ENCODE data around the gene CNBP. TPM values are rescaled to one million over a fixed set of nuclear protein-coding genes. Genes with fewer than 3 reads are reported as not detected.
"Not testable (repeated sequence)": the region's sequence is repeated elsewhere in the genome, so short reads cannot be mapped to it uniquely, and the experiment has no call there.

Gene CNBP
- total RNA-seq, 2 donors from 2014 or later = 282 to 299 TPM

DNA sequence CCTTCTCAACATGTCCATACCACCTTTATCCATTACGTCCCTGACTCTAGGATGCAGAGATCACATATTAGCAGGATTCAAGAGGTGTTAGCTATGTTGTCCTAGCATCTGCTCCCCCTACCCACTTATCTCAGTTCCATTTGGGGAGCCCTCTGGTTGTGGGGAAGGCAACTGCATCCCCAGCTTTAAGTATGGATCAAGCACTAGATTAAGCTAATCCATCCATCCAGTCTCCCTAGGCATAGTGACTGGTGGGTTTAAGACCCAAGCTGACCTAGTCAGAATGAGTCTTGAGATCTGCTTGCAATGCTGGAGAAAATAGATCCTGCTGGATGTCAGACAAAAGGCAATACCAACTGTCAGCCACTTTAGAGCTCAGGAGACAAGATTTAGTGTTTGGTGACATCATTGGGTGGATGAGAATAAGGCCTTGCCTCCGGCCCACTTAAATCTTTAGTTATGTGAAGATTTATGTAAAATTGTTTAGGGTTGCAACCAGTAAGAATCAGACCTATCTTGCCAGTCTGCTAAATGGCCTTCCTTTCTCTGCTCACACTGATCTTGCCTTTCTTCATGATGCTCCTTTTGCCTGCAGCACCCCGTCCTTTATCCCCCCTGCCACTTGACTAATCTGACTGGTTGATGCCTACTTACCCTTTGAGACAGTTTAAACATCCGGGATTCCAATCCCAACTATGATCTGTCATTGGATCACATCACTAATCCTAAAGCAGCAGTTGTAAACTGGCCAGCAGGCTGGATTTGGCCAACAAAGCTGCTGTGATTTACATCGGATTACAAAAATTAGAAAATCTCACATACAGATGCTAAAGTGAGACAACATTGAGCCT is 20.7 kb downstream of the CNBP start:
- peaks cover 17 to 18% of the 10 kb centered on the region in 2 donors for H3K36me3 Mint-ChIP-seq
- ATAC-seq (no peak), DNase-seq (ENCODE audit: low spot score in 2 of 2) (peak in 1 of 2 donors; percentile 19)
- no peaks in the 10 kb centered on the region for H3K9me3 Mint-ChIP-seq
- peak overlapping the region; percentile 96 to 100 for H3K27ac Mint-ChIP-seq

- Mint-ChIP-seq H3K36me3 (peaks cover 16 to 17% of the 10 kb centered on the region in 2 donors), H3K27ac (peak overlapping the region; percentile 96 to 100), H3K9me3 (no peaks in the 10 kb centered on the region)
- peak in 1 of 2 donors; percentile 22 for ATAC-seq
- DNase-seq (ENCODE audit: low spot score in 2 of 2) = peak; percentile 26 to 61
These were observed 21.8 kb downstream of the CNBP start for GRCh38 chr3:129161860-129162271.

DNA sequence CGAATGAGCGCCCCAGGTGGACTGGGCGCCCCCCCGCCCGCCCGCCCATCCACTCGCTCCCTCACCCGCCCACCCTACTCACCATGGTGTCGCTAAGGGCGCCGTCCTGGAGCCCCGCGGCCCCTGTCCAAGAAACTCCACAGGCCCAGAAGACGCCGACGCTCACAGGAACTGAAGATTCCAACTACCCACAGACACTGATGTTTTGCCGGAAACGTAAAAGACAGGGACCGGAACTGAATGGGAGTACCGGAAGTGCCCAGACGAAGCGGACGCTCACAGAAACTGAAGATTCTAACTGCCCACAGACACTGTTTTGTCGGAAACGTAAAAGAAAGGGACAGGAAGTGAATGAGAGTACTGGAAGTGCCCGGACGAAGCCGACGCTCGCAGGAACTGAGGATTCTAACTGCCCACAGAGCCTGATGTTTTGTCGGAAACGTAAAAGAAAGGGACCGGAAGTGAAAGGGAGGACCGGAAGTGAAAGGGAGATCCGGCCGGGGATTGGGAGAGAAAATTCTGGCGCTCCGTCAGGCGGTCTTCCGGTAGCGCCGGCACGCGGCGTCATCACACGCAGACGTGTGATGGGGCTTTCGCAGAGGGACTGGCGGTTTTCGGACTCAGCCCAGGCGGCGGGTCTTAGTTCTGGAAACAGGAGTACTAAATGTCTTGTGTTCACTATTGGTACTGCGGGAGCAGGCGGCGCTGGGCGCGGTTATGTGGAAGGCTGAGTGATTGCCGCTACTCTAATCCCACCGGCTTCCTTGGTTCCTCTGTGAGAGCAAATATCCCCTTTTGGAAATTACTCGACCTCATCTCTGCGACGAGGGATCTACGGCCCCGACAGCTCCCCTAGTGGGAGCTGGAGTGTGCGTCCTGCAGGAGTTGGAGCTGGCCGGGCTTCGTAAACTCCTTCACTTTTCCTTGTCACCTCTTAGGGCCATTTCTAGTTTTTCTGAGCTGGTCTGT is 22.5 kb downstream of the CNBP start, which contains the start of gene ISY1:
Gene ISY1, minus strand, starts transcription at position 173 of the 969 bp plus-strand sequence. Its CDS starts 88 bp downstream, at position 85.
- no peaks in the 10 kb centered on the region for H3K9me3 Mint-ChIP-seq

DNA sequence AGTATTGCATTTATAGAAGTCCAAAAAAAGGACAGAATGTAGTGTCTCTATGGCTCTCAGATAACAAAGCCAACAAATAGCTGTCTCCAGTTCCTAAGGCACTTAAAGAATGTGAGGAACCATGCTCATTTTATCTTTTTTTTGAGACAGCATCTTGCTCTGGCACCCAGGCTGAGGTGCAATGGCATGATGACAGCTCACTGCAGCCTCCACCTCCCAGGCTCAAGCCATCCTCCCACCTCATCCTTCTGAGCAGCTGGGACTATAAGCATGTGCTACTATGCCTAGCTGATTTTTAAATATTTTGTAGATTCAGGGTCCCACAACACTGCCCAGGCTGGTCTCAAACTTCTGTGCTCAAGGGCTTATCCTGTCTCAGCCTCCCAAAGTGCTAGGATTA is 38.9 kb downstream of the CNBP start:
- H3K36me3 Mint-ChIP-seq = peaks cover 5 to 7% of the 10 kb centered on the region in 2 donors
- H3K9me3 Mint-ChIP-seq = no peaks in the 10 kb centered on the region
- no peak for ATAC-seq

More for the DNA sequence above, 22.5 kb downstream of the CNBP start, which contains the start of gene ISY1:
- DNase-seq (ENCODE audit: low spot score in 2 of 2) = peak; percentile 80 to 91
- Mint-ChIP-seq H3K36me3 (peaks cover 11 to 17% of the 10 kb centered on the region in 2 donors), H3K27ac (peak within 1 kb of the TSS; percentile 96 to 100)
- ATAC-seq = peak; percentile 90 to 91

DNA sequence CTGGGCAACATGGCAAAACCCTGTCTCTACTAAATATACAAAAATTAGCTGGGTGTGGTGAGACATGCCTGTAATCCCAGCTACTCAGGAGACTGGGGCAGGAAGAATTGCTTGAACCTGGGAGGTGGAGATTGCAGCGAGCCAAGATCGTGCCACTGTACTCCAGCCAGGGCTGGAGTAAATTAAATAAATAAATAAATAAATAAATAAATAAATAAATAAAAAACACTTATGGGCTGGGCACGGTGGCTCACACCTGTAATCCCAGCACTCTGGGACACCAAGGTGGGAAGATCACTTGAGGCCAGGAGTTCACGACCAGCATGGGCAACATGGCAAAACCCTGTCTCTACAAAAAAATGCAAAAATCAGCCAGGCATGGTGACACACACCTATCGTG is 42.7 kb downstream of the CNBP start:
- H3K9me3 Mint-ChIP-seq; H3K36me3 Mint-ChIP-seq; ATAC-seq; DNase-seq (ENCODE audit: low spot score in 2 of 2); H3K27ac Mint-ChIP-seq: not testable (repeated sequence)

More for the DNA sequence above, 38.9 kb downstream of the CNBP start:
- no peak overlapping the region for H3K27ac Mint-ChIP-seq
- DNase-seq (ENCODE audit: low spot score in 2 of 2) = no peak

- Mint-ChIP-seq H3K27ac (no peak overlapping the region), H3K36me3 (no peaks in the 10 kb centered on the region), H3K9me3 (no peaks in the 10 kb centered on the region)
- no peak for ATAC-seq
- DNase-seq (ENCODE audit: low spot score in 2 of 2) = no peak
These were observed 43.8 kb downstream of the CNBP start for GRCh38 chr3:129139911-129140310.

DNA sequence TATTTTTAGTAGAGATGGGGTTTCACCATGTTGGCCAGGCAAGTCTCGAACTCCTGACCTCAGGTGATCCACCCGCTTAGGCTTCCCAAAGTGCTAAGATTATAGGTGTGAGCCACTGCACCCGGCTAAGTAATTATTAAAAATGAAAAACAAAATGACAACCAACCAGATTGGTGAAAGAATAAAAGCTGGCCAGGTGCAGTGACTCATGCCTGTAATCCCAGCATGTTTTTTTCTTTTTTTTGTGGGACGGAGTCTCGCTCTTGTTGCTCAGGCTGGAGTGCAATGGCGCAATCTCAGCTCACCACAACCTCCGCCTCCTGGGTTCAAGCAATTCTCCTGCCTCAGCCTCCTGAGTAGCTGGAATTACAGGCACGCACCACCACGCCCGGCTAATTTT is 47.4 kb downstream of the CNBP start:
- not testable (repeated sequence) for H3K27ac Mint-ChIP-seq
- peaks cover 0 to 15% of the 10 kb centered on the region in 2 donors for H3K36me3 Mint-ChIP-seq

DNA sequence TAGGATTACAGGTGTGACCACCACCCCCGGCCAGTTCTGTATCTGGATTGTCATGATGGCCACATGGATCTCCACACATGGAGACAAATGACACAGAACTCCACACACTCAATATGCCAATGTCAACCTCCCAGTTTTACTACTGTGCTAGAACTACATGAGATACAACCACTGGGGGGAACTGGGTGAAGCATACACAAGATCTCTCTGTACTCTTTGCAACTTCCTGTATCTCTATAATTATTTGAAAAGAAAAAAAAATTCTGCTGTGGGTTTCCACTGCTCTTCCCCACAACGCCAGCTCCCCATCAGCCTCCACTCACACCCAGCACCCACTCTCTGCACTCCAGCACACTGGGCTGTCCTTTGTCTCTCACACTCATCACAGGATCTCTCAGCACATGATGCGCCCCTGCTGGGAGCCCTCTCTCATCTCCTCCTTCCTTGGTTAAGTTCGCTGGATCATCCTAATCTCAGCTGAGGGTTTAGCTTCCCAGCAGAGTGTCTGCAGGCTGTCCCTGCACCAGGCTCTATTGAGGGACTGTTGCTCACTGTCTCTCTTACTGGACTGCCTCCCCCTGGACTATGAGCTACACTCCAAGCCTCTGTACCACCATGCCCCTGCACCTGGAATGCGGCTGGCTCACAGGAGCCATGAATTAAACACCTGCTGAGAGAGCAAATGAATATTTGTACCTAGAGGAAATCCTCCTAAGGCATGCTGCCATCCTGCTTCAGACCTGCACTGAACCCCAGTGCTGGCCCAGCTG is 51.4 kb downstream of the CNBP start:
- Mint-ChIP-seq H3K36me3 (peaks cover 4 to 15% of the 10 kb centered on the region in 2 donors), H3K9me3 (no peaks in the 10 kb centered on the region), H3K27ac (peak overlapping the region; percentile 56 to 83)
- DNase-seq (ENCODE audit: low spot score in 2 of 2) (peak in 1 of 2 donors; percentile 30), ATAC-seq (no peak)

More for the DNA sequence above, 47.4 kb downstream of the CNBP start:
- DNase-seq (ENCODE audit: low spot score in 2 of 2); H3K9me3 Mint-ChIP-seq; ATAC-seq: not testable (repeated sequence)

- no peak for DNase-seq (ENCODE audit: low spot score in 2 of 2)
- no peaks in the 10 kb centered on the region for H3K9me3 Mint-ChIP-seq
- H3K36me3 Mint-ChIP-seq = peaks cover 4 to 15% of the 10 kb centered on the region in 2 donors
- peak in 1 of 2 donors; percentile 11 for ATAC-seq
- H3K27ac Mint-ChIP-seq = peak overlapping the region; percentile 56 to 83
These were observed 52.1 kb downstream of the CNBP start for GRCh38 chr3:129131465-129132088.

- DNase-seq (ENCODE audit: low spot score in 2 of 2) (no peak), ATAC-seq (no peak)
- Mint-ChIP-seq H3K36me3 (peaks cover 4 to 15% of the 10 kb centered on the region in 2 donors), H3K27ac (peak overlapping the region; percentile 19 to 38), H3K9me3 (no peaks in the 10 kb centered on the region)
These were observed 53.3 kb downstream of the CNBP start for GRCh38 chr3:129130291-129130813.

DNA sequence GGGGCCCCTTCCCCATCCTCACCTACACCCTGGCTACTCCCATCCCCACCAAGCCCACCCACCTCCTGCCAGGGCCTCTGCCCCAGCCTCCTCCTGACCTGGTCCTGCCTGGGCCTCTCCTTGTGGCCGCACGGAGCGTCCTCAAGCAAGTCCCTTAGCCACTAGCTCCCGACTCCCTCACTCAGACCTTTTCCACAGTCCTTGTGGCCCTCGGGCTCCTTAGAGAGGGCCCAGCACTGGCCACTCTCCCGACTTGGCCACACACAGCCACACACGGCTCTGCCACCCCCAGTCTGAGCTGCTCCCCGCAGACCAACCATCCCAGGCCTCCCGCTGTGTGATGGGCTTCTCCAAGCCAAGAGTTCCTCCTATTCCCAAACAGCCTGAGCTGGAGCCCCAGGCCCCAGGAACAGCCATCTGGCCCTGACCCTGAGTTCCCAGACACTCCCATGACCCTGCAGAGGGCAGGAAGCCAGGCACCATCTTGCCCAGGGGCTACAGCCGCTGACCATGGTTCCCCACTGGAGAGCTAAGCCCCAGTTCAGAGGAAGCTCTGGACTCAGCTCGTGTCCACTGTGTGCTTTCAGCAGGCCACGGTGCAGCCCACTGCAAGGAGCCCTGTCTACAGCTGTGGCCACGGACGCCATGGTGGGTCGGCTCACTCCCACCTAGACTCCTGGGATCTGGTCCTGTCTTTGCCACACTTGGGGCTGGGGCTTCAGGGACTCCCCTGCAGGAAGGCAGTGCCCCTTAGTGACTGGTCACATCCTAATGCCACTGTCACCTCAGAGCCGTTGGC is 55.1 kb downstream of the CNBP start:
- ATAC-seq (no peak), DNase-seq (ENCODE audit: low spot score in 2 of 2) (no peak)
- Mint-ChIP-seq H3K36me3 (peaks cover 4 to 7% of the 10 kb centered on the region in 2 donors), H3K9me3 (no peaks in the 10 kb centered on the region), H3K27ac (peak overlapping the region; percentile 60 to 81)

GRCh38 chr3:129126726-129127280 is 56.9 kb downstream of the CNBP start:
- peaks cover 0 to 4% of the 10 kb centered on the region in 2 donors for H3K36me3 Mint-ChIP-seq
- ATAC-seq (no peak), DNase-seq (ENCODE audit: low spot score in 2 of 2) (no peak)
- peak overlapping the region; percentile 37 to 88 for H3K27ac Mint-ChIP-seq
- no peaks in the 10 kb centered on the region for H3K9me3 Mint-ChIP-seq

DNA sequence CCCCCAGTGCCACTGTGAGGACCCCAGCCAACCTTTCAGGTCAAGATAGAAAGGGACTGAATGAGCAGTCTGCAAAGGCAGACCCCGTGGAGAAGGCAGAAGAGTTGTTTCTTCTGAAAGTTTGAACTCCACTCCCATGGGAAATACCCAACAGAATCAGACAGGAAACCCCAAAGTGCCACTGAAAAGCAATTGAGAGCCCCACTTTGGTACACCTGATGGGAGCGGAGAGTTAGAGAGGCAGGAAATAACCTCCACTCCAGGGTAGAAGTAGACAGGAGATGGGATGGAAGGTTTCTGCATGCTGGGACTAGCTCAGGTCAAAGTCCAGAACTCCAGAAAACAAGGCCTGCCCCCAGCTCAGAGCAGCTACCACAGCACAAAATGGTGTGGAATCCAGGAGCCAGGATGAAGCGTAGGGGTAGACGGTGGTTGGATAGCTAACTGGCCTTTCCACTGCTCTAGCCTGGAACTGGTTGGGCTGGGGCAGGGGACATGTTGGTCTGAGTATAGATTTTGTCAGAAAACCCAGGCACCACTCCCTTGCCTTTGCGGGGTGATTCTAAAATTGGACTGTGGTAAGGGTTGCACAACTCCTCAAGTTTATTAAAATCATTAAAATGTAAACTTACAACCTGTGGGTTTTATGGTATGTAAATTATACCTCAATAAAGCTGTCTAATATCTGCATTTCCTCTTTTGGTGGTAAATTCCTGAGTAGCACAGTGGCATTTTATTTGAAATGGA is 60.2 kb downstream of the CNBP start:
- peak overlapping the region; percentile 88 to 99 for H3K27ac Mint-ChIP-seq
- ATAC-seq (no peak), DNase-seq (ENCODE audit: low spot score in 2 of 2) (no peak)
- H3K9me3 Mint-ChIP-seq = no peaks in the 10 kb centered on the region
- H3K36me3 Mint-ChIP-seq = peaks cover 18 to 21% of the 10 kb centered on the region in 2 donors

All from activated naive CD4-positive, alpha-beta T cell treated with anti-CD3 and anti-CD28 coated beads, Interleukin-2, amount 50 U/mL, for 72 hours (primary cell).